Measurements from ENCODE around the gene CAMSAP1.

DNA sequence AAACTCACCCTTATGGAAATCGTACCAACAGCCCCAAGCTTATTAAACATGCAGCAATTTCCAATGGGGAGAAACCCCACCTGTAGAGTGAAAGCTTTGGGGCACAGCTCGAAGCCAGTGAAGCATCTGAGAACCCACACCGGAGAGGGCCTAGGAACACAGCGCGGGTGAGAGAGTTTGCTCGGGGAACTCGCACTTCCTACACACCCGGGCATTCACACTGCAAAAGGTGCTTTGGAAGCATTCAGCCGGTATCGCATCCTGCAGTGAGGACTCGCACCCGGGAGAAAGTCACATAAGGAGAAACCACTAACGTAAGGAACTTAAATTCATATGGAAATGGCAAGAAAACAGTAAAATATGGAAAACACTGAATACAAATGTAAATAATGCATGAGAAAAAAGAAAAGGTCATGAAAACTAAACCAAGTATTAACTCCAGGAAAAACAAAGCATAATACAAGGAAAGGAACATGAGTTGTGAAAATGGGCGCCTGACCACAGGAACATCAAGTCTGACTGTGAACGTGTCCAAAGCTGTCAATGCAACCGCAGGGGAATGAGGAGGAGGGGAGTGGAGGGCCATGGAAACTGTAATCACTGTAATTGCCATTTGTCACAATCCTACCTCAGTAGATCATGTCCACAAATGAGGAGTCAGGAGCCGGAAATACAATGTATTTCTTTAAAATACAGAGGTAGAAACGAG is 28.7 kb downstream of the CAMSAP1 start:
- TF ChIP-seq EZH2 (IDR thresholded peaks at IDR 0.05; ENCODE audit: insufficient read depth, low read length), result no peak
- TF ChIP-seq CTCF (IDR thresholded peaks at IDR 0.05; ENCODE audit: insufficient read depth, low read depth, low read length), result no peak
